Measurements from ENCODE around the gene NPB. TPM values are rescaled to one million over a fixed set of nuclear protein-coding genes. Genes with fewer than 3 reads are reported as not detected.

Gene NPB
- total RNA-seq, 2 experiments from 2014 or later = not detected

DNA sequence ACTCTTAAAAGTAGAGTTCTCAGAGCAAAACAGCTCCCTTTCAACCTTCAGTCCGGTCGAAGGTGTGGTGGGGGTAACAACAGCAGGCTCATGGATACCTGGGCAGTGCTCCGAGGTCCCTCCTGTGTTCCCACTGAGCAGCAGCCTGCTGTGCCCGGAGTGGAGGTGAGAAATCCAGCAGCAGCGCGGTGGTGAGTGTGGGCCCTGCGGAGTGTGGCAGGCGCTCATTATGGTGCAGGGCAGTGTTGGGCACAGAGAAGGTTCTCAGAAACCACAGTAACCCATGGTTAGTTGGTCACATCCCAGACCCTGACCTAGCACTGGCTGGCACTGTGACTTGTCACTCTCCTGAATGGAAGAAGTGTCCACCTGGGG, 36.7 kb upstream of the NPB start:
- Mint-ChIP-seq H3K27ac (no peak overlapping the region), H3K4me1 (ENCODE audit: low read depth) (peaks cover 45% of the 10 kb centered on the region), H3K4me3 (no peak overlapping the region), H3K36me3 (peaks cover 57% of the 10 kb centered on the region), H3K9me3 (no peaks in the 10 kb centered on the region), H3K27me3 (no peaks in the 10 kb centered on the region)
- CTCF ChIA-PET = no interaction called here
- POLR2A ChIA-PET = interaction anchor here (1.0 to 1.4 kb wide), 2 partner anchors 32 to 46 kb away, joined by 3 to 4 read pairs; partner anchors contain the start of genes MCRIP1 and PCYT2
- intact Hi-C loops (cut with micrococcal nuclease) = no loop called here
- DNase-seq = no peak

DNA sequence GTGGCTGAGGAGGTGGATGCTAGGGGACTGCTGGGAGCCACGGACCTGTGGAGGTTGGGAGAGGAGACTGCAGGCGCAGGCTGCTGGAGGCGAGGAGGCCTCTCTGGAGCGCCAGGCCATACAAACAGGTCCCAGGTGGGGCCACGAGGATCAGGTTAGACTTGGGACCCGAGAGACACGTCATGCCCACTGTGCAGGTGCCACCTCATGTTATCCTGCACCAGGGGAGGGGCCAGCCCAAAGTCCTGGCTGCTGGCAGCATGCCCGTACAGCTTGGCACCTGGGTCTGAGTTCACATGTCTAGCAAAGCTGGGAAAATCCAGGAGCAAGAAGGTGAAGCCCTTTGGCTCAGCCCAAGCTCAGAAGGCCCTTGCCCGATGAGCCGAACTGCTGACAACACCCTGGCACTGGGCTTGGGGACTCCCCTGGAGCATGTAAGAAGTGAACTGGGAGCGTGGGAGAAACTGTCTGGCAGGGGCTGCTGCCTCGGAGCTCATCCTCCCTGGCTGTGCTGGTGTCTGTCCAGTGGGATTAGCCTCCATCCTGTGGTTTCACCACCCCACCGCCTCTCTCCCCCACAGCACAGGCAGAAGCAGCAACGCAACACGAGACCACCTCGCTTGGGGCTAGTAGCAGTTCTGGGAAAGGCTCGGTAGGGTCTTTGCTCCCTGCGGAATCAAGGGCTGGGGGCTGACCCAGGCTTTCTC, 36.2 kb upstream of the NPB start:
- no peak for DNase-seq
- no peak overlapping the region for H3K4me3 Mint-ChIP-seq
- H3K4me1 Mint-ChIP-seq (ENCODE audit: low read depth) = peaks cover 45% of the 10 kb centered on the region
- intact Hi-C loops (cut with micrococcal nuclease) = no loop called here
- H3K27ac Mint-ChIP-seq = no peak overlapping the region
- H3K27me3 Mint-ChIP-seq = no peaks in the 10 kb centered on the region
- peaks cover 54% of the 10 kb centered on the region for H3K36me3 Mint-ChIP-seq
- ChIA-PET CTCF (no interaction called here), POLR2A (interaction anchor here (1.0 to 1.6 kb wide), 3 partner anchors 20 to 45 kb away, joined by 3 to 4 read pairs (median 3); partner anchors contain the start of genes MCRIP1 and PCYT2)
- H3K9me3 Mint-ChIP-seq = no peaks in the 10 kb centered on the region

DNA sequence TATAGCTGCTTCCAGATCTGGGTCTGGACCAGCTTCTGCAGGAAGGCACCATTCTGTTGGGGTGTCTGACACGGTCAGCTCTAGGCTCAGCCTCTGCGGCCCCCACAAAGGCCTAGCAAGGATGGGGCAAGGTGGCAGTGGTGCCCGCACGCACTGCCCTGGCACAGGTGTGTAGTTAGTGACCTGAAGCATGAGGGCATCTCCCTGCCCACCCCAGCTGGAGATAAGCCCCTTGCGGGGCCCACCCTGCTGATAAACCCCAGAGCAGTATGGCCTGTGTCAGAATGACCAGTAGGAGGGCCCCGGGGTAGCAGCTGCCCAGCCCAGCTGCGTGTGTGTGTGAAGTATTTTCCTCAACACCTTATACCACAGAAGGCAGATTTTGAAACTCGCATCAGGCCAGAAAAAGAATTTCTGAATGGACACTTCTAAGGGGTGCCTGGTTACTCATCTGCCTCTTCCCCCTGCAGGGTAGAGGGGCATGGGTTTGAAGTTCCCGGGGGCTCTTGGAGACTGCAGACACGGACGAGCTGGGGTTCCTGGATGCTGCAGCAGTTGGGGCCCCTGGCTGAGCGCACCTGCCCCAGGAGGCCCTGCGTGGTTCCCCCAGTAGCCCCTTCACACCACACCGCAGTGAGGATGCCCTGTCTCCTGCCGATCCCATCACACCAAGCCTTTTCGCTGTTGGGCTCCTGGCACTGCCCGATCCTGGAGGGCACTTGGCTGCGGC, 35.4 kb upstream of the NPB start:
- H3K27me3 Mint-ChIP-seq = no peaks in the 10 kb centered on the region
- POLR2A ChIA-PET = interaction anchor here (1.0 to 1.6 kb wide), 3 partner anchors 20 to 45 kb away, joined by 3 to 4 read pairs (median 3); partner anchors contain the start of genes MCRIP1 and PCYT2
- H3K9me3 Mint-ChIP-seq = no peaks in the 10 kb centered on the region
- H3K4me1 Mint-ChIP-seq (ENCODE audit: low read depth) = peaks cover 43% of the 10 kb centered on the region
- peak overlapping the region; percentile 42 for H3K4me3 Mint-ChIP-seq
- H3K27ac Mint-ChIP-seq = peak overlapping the region; percentile 69
- H3K36me3 Mint-ChIP-seq = peaks cover 52% of the 10 kb centered on the region
- CTCF ChIA-PET = no interaction called here
- DNase-seq = no peak
- intact Hi-C loops (cut with micrococcal nuclease) = no loop called here

- no peaks in the 10 kb centered on the region for H3K9me3 Mint-ChIP-seq
- peak overlapping the region; percentile 42 for H3K4me3 Mint-ChIP-seq
- H3K4me1 Mint-ChIP-seq (ENCODE audit: low read depth) = peaks cover 44% of the 10 kb centered on the region
- peak overlapping the region; percentile 69 for H3K27ac Mint-ChIP-seq
- peaks cover 53% of the 10 kb centered on the region for H3K36me3 Mint-ChIP-seq
- intact Hi-C loops (cut with micrococcal nuclease) = no loop called here
- ChIA-PET CTCF (interaction anchor here (0.6 kb wide), 1 partner anchor 288 kb away, joined by 3 read pairs; no protein-coding TSS in a partner anchor), POLR2A (interaction anchor here (1.6 kb wide), 1 partner anchor 19 kb away, joined by 3 read pairs; no protein-coding TSS in a partner anchor)
- H3K27me3 Mint-ChIP-seq = no peaks in the 10 kb centered on the region
- peak; percentile 31 for DNase-seq
Observed at GRCh38 chr17:81867170-81867990, 34.7 kb upstream of the NPB start.

DNA sequence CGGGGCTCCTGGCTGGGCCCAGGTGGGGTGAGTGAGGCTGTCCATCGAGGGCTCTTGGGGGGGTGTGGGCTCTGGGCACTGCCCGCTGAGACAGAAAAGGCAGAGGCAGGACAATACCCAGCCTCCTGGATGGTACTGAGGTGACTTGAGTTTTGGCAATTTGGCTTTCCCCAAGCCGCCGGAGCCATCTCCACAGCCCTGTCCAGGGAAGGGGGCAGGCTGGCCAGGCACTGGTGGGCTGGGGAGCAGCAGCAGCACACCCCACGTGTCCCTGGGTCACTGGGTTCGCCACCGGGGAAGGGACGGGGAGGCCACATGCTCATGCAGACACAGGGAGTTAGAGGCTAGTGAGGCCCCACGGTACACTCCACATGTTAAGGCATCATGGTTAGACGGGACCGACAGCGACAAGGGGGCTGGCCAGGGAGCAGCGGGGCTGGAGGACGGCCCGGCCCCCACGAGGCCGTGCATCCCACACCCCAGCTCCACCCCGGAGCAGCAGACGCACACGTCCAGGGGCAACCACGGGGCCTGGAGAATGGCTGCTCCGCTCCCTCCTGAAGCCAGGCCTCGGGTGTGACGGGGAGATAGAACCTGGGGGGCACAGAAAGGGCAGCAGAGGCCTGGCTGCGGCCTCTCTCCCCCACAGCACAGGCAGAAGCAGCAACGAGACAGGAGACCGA, 33.9 kb upstream of the NPB start:
- no peaks in the 10 kb centered on the region for H3K27me3 Mint-ChIP-seq
- H3K4me1 Mint-ChIP-seq (ENCODE audit: low read depth) = peaks cover 44% of the 10 kb centered on the region
- intact Hi-C loops (cut with micrococcal nuclease) = no loop called here
- peak overlapping the region; percentile 42 for H3K27ac Mint-ChIP-seq
- DNase-seq = no peak
- H3K36me3 Mint-ChIP-seq = peaks cover 47% of the 10 kb centered on the region
- H3K9me3 Mint-ChIP-seq = no peaks in the 10 kb centered on the region
- ChIA-PET CTCF (interaction anchor here (0.6 to 2.3 kb wide), 2 partner anchors 166 to 288 kb away, joined by 3 to 5 read pairs; no protein-coding TSS in a partner anchor), POLR2A (interaction anchor here (1.6 to 3.1 kb wide), 2 partner anchors 18 to 23 kb away, joined by 3 to 16 read pairs; partner anchors contain the start of genes ALYREF and ANAPC11)
- H3K4me3 Mint-ChIP-seq = peak overlapping the region; percentile 41

DNA sequence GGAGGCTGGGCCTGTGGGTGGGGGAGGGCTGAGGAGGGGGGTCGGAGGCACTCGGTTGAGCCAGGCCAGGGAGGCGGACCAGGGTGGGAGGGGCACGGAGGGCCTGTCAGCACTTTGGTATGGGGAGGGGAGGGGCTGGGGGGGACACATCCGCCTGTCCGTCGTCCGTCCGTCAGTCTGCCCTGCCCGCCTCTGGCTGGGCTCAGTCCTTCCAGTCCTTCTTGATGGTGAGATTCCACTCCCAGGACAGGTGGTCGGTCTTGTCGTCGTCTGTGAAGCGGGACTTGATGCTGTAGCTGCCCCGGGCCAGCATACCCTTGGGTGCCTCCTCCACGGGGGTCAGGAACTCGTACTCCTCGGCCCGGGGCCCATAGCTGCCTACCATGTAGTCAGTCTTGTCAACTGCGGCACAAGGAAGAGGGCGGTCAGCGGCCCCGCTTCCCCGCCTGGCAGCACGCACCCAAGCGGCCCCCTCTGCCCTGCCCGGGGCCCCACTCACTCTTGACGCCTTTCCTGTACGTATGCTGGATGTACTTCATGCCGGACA, 33.3 kb upstream of the NPB start:
- Mint-ChIP-seq H3K27me3 (no peaks in the 10 kb centered on the region), H3K9me3 (no peaks in the 10 kb centered on the region), H3K36me3 (peaks cover 42% of the 10 kb centered on the region), H3K4me3 (peak overlapping the region; percentile 88), H3K4me1 (ENCODE audit: low read depth) (peaks cover 43% of the 10 kb centered on the region), H3K27ac (peak overlapping the region; percentile 92)
- ChIA-PET CTCF (interaction anchor here (1.0 to 2.3 kb wide), 9 partner anchors 10 to 169 kb away, joined by 3 to 7 read pairs (median 4); partner anchors contain the start of genes CENPX, DCXR, LRRC45 and SIRT7), POLR2A (interaction anchor here (0.5 to 3.1 kb wide), 5 partner anchors 7 to 166 kb away, joined by 3 to 21 read pairs (median 14); partner anchors contain the start of genes ALYREF, ANAPC11, MCRIP1 and MRPL12)
- intact Hi-C loops (cut with micrococcal nuclease) = no loop called here
- DNase-seq = peak; percentile 22

- H3K27ac Mint-ChIP-seq = peak overlapping the region; percentile 92
- intact Hi-C loops (cut with micrococcal nuclease) = loop anchor here (5.0 kb wide), 5 partner anchors 37 to 228 kb away; partner anchors contain the start of genes ASPSCR1, FASN, MAFG and MCRIP1
- H3K36me3 Mint-ChIP-seq = peaks cover 43% of the 10 kb centered on the region
- H3K4me1 Mint-ChIP-seq (ENCODE audit: low read depth) = peaks cover 47% of the 10 kb centered on the region
- H3K9me3 Mint-ChIP-seq = no peaks in the 10 kb centered on the region
- H3K27me3 Mint-ChIP-seq = no peaks in the 10 kb centered on the region
- peak; percentile 55 for DNase-seq
- peak overlapping the region; percentile 88 for H3K4me3 Mint-ChIP-seq
- ChIA-PET CTCF (interaction anchor here (0.8 to 2.3 kb wide), 16 partner anchors 8 to 196 kb away, joined by 3 to 8 read pairs (median 4); partner anchors contain the start of genes CENPX, DCXR, DUS1L and LRRC45), POLR2A (interaction anchor here (0.5 to 3.1 kb wide), 13 partner anchors 8 to 207 kb away, joined by 3 to 21 read pairs (median 3); partner anchors contain the start of genes ALYREF, ANAPC11, MAFG and MCRIP1)
Observed at GRCh38 chr17:81869221-81870130, 32.6 kb upstream of the NPB start.

- peak overlapping the region; percentile 88 for H3K4me3 Mint-ChIP-seq
- H3K27me3 Mint-ChIP-seq = no peaks in the 10 kb centered on the region
- peak overlapping the region; percentile 92 for H3K27ac Mint-ChIP-seq
- ChIA-PET CTCF (interaction anchor here (0.8 to 2.3 kb wide), 13 partner anchors 9 to 168 kb away, joined by 3 to 8 read pairs (median 4); partner anchors contain the start of genes CENPX, DCXR, LRRC45 and MAFG), POLR2A (interaction anchor here (0.7 to 3.1 kb wide), 13 partner anchors 9 to 207 kb away, joined by 3 to 21 read pairs (median 3); partner anchors contain the start of genes ALYREF, ANAPC11, MAFG and MCRIP1)
- peaks cover 50% of the 10 kb centered on the region for H3K4me1 Mint-ChIP-seq (ENCODE audit: low read depth)
- H3K36me3 Mint-ChIP-seq = peaks cover 41% of the 10 kb centered on the region
- H3K9me3 Mint-ChIP-seq = no peaks in the 10 kb centered on the region
- intact Hi-C loops (cut with micrococcal nuclease) = loop anchor here (5.0 kb wide), 5 partner anchors 38 to 227 kb away; partner anchors contain the start of genes ASPSCR1, FASN, MAFG and MCRIP1
- peak; percentile 62 for DNase-seq
Observed at GRCh38 chr17:81870131-81870980, 31.7 kb upstream of the NPB start.

- Mint-ChIP-seq H3K9me3 (no peaks in the 10 kb centered on the region), H3K27ac (peak within 1 kb of the TSS; percentile 94), H3K27me3 (no peaks in the 10 kb centered on the region), H3K4me3 (peak within 1 kb of the TSS; percentile 88), H3K4me1 (ENCODE audit: low read depth) (peaks cover 47% of the 10 kb centered on the region), H3K36me3 (peaks cover 37% of the 10 kb centered on the region)
- ChIA-PET CTCF (interaction anchor here (1.6 kb wide), 2 partner anchors 10 to 57 kb away, joined by 5 to 8 read pairs; partner anchors contain the start of genes MAFG and P4HB), POLR2A (interaction anchor here (0.7 to 3.1 kb wide), 6 partner anchors 8 to 66 kb away, joined by 3 to 21 read pairs (median 8); partner anchors contain the start of genes ALYREF, ANAPC11, MCRIP1 and P4HB)
- no peak for DNase-seq
- intact Hi-C loops (cut with micrococcal nuclease) = loop anchor here (1.0 to 5.0 kb wide), 7 partner anchors 11 to 226 kb away; partner anchors contain the start of genes ALYREF, ANAPC11, ASPSCR1 and FASN
Observed at GRCh38 chr17:81870981-81871386, 31.1 kb upstream of the NPB start, which contains the start of gene ARHGDIA. TSS of gene ARHGDIA (minus strand) at chr17:81871337. CDS start at chr17:81869930, 1,407 bp downstream.

Measured in activated CD4-positive, alpha-beta memory T cell treated with anti-CD3 and anti-CD28 coated beads for 36 hours (primary cell).